ENCODE measurements around the gene DCUN1D1.

Gene DCUN1D1

GRCh38 chr3:182936239-182936917, 44.0 kb downstream of the DCUN1D1 start:
- Histone ChIP-seq H3K79me2 (ENCODE audit: insufficient read depth, low read length) (no peaks in the 10 kb centered on the region), H3K9me2 (replicated peaks; ENCODE audit: insufficient read depth, low read length) (no peaks in the 10 kb centered on the region), H2AFZ (ENCODE audit: low read depth, low read length, severe bottlenecking) (no peak overlapping the region), H3K4me2 (ENCODE audit: low read depth, low read length, poor library complexity, severe bottlenecking) (no peak overlapping the region), H3K4me3 (ENCODE audit: insufficient read depth, low read length, poor library complexity, severe bottlenecking) (no peak overlapping the region), H3F3A (ENCODE audit: insufficient read depth) (peaks cover 13% of the 10 kb centered on the region; the same call in 1 of the 2 replicates), H3K27ac (ENCODE audit: low read depth, low read length) (no peak overlapping the region), H4K20me1 (ENCODE audit: low read depth, low read length) (no peaks in the 10 kb centered on the region), H3K9me3 (ENCODE audit: insufficient read depth, low read length) (0 out of 2 replicates have a peak, but pooled peaks cover 5% of the 10 kb centered on the region), H3K36me3 (ENCODE audit: low read length) (peaks cover 12% of the 10 kb centered on the region; the same call in 1 of the 2 replicates), H3K27me3 (ENCODE audit: low read length) (no peaks in the 10 kb centered on the region), H3K9ac (ENCODE audit: low read length) (no peak overlapping the region)
- no peak for TF ChIP-seq EZH2phosphoT487 (conservative IDR thresholded peaks at IDR 0.05; ENCODE audit: low read length)
- no peak for TF ChIP-seq CTCF (IDR thresholded peaks at IDR 0.05; ENCODE audit: insufficient read depth, low read length, poor library complexity, severe bottlenecking)

DNA sequence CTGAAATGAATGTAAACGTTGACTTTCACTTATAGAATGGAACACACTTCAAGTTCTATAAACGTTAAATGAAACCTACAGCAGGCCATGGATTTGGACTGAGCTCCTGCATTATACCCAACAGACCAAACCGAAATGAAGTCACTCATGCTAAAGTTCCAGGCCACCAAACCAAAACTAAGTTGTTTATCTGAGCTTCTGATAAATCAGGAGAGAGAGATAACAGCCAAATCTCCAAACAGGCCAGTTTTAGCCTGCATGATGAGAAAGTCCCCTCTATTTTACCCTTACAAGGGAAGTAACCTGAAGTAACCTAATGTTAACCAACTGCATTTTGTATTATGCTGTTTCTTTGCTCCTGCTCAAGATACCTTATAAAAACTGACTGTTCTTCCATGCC, 44.5 kb downstream of the DCUN1D1 start:
- H4K20me1 ChIP-seq (ENCODE audit: low read depth, low read length), result no peaks in the 10 kb centered on the region
- no peaks in the 10 kb centered on the region for H3K9me2 ChIP-seq (replicated peaks; ENCODE audit: insufficient read depth, low read length)
- no peaks in the 10 kb centered on the region for H3K27me3 ChIP-seq (ENCODE audit: low read length)
- TF ChIP-seq EZH2phosphoT487 (conservative IDR thresholded peaks at IDR 0.05; ENCODE audit: low read length) (no peak), CTCF (IDR thresholded peaks at IDR 0.05; ENCODE audit: insufficient read depth, low read length, poor library complexity, severe bottlenecking) (no peak)
- H3K9me3 ChIP-seq (ENCODE audit: insufficient read depth, low read length), result 0 out of 2 replicates have a peak, but pooled peaks cover 5% of the 10 kb centered on the region
- no peak overlapping the region for H3K9ac ChIP-seq (ENCODE audit: low read length)
- H2AFZ ChIP-seq (ENCODE audit: low read depth, low read length, severe bottlenecking), result no peak overlapping the region
- H3K79me2 ChIP-seq (ENCODE audit: insufficient read depth, low read length), result no peaks in the 10 kb centered on the region
- H3K4me3 ChIP-seq (ENCODE audit: insufficient read depth, low read length, poor library complexity, severe bottlenecking), result no peak overlapping the region
- peaks cover 13% of the 10 kb centered on the region; the same call in 1 of the 2 replicates for H3F3A ChIP-seq (ENCODE audit: insufficient read depth)
- H3K4me2 ChIP-seq (ENCODE audit: low read depth, low read length, poor library complexity, severe bottlenecking), result no peak overlapping the region
- H3K27ac ChIP-seq (ENCODE audit: low read depth, low read length), result no peak overlapping the region
- H3K36me3 ChIP-seq (ENCODE audit: low read length), result peaks cover 9% of the 10 kb centered on the region; the same call in 1 of the 2 replicates

- TF ChIP-seq EZH2phosphoT487 (conservative IDR thresholded peaks at IDR 0.05; ENCODE audit: low read length) (no peak), CTCF (IDR thresholded peaks at IDR 0.05; ENCODE audit: insufficient read depth, low read length, poor library complexity, severe bottlenecking) (no peak)
- Histone ChIP-seq H3K4me3 (ENCODE audit: insufficient read depth, low read length, poor library complexity, severe bottlenecking) (no peak overlapping the region), H3F3A (ENCODE audit: insufficient read depth) (no peaks in the 10 kb centered on the region), H3K9ac (ENCODE audit: low read length) (no peak overlapping the region), H4K20me1 (ENCODE audit: low read depth, low read length) (no peaks in the 10 kb centered on the region), H3K27ac (ENCODE audit: low read depth, low read length) (no peak overlapping the region), H2AFZ (ENCODE audit: low read depth, low read length, severe bottlenecking) (no peak overlapping the region), H3K9me3 (ENCODE audit: insufficient read depth, low read length) (no peaks in the 10 kb centered on the region), H3K79me2 (ENCODE audit: insufficient read depth, low read length) (no peaks in the 10 kb centered on the region), H3K27me3 (ENCODE audit: low read length) (no peaks in the 10 kb centered on the region), H3K4me2 (ENCODE audit: low read depth, low read length, poor library complexity, severe bottlenecking) (no peak overlapping the region), H3K9me2 (replicated peaks; ENCODE audit: insufficient read depth, low read length) (no peaks in the 10 kb centered on the region), H3K36me3 (ENCODE audit: low read length) (no peaks in the 10 kb centered on the region)
These were observed 54.4 kb downstream of the DCUN1D1 start for GRCh38 chr3:182925944-182926337.

All from SU-DHL-6 (cell line).